NCI-H69 (cell line): ENCODE data around the gene ENTPD5.
A peak's percentile ranks its signal among the peaks of the same experiment; 100 is the strongest.

Experiments
- DNase-seq: peaks from one replicate; lab custom pipeline; 2025; lab: John Stamatoyannopoulos, UW

The ENTPD5 gene

GRCh38 chr14:74018586-74019407 is at the start of gene ENTPD5, which contains the start of gene BBOF1:
Gene ENTPD5 (minus strand): TSS chr14:74019288. CDS start chr14:73988102, 31,186 bp downstream.
Gene BBOF1 (plus strand): TSS chr14:74019349. CDS start chr14:74019479, 130 bp downstream.
- DNase-seq = peak; percentile 97

GRCh38 chr14:74065746-74066575 is 46.9 kb upstream of the ENTPD5 start:
- no peak for DNase-seq

GRCh38 chr14:74064883-74065282 is 45.8 kb upstream of the ENTPD5 start:
- no peak for DNase-seq

- DNase-seq = no peak
Measured at GRCh38 chr14:74064426-74064825, 45.3 kb upstream of the ENTPD5 start.

- no peak for DNase-seq
Measured at GRCh38 chr14:74062809-74063150, 43.7 kb upstream of the ENTPD5 start.

- no peak for DNase-seq
Measured at GRCh38 chr14:74049876-74050495, 30.9 kb upstream of the ENTPD5 start.

GRCh38 chr14:74048281-74048680 is 29.2 kb upstream of the ENTPD5 start:
- DNase-seq = peak; percentile 31

- DNase-seq = no peak
Measured at GRCh38 chr14:74045522-74045921, 26.4 kb upstream of the ENTPD5 start.

- DNase-seq = no peak
Measured at GRCh38 chr14:74042296-74042695, 23.2 kb upstream of the ENTPD5 start.

GRCh38 chr14:74038020-74038859 is 19.2 kb upstream of the ENTPD5 start:
- peak; percentile 71 for DNase-seq

GRCh38 chr14:74035556-74035955 is 16.5 kb upstream of the ENTPD5 start:
- DNase-seq = no peak

- DNase-seq = no peak
Measured at GRCh38 chr14:74034572-74034971, 15.5 kb upstream of the ENTPD5 start.

- DNase-seq = no peak
Measured at GRCh38 chr14:74029136-74029535, 10.0 kb upstream of the ENTPD5 start.

- DNase-seq = no peak
Measured at GRCh38 chr14:74022346-74022745, 3.3 kb upstream of the ENTPD5 start.

- no peak for DNase-seq
Measured at GRCh38 chr14:74019408-74020137, 485 bp upstream of the ENTPD5 start.

GRCh38 chr14:74018174-74018585 is 908 bp downstream of the ENTPD5 start:
- peak; percentile 69 for DNase-seq

GRCh38 chr14:74015963-74016362 is 3.1 kb downstream of the ENTPD5 start:
- DNase-seq = no peak

GRCh38 chr14:74015176-74015575 is 3.9 kb downstream of the ENTPD5 start:
- no peak for DNase-seq

GRCh38 chr14:74014299-74014698 is 4.8 kb downstream of the ENTPD5 start:
- no peak for DNase-seq

- no peak for DNase-seq
Measured at GRCh38 chr14:74008843-74009499, 10.1 kb downstream of the ENTPD5 start.
